Urinary bladder (tissue), 4 donors: ENCODE data around the gene TMEM106A. TPM values are rescaled to one million over a fixed set of nuclear protein-coding genes. Genes with fewer than 3 reads are reported as not detected.
A peak's percentile ranks its signal among the peaks of the same experiment; 100 is the strongest.
"Not testable (repeated sequence)": the region's sequence is repeated elsewhere in the genome, so short reads cannot be mapped to it uniquely, and the experiment has no call there.

Experiments
- DNase-seq: peaks from one replicate; pipeline ENCODE4 v3.0.0-alpha.2; 2015; ENCODE audit errors: extremely low spot score
- H3K27ac ChIP-seq: one replicate; pipeline ENCODE4 v1.5.1; 2013; ENCODE audit warnings: low read depth, mild to moderate bottlenecking, moderate library complexity
- H3K36me3 ChIP-seq: one replicate; pipeline ENCODE4 v1.6.1; 2013; ENCODE audit warnings: mild to moderate bottlenecking, moderate library complexity; ENCODE audit not compliant: insufficient read depth
- H3K4me1 ChIP-seq: one replicate; pipeline ENCODE4 v1.6.1; 2013; ENCODE audit warnings: mild to moderate bottlenecking, moderate library complexity; ENCODE audit not compliant: insufficient read depth
- H3K4me3 ChIP-seq: one replicate; pipeline ENCODE4 v1.5.1; 2013; ENCODE audit warnings: low read depth, low read length
- WGBS: extraction: QIAGEN DNeasy Blood & Tissue Kit; methylation state at CpG from one replicate; pipeline ENCODE4 v1.1.7; 2013; 5-methylcytosine and 5-hydroxymethylcytosine counted together
- polyA plus RNA-seq: library from polyadenylated mRNA; stranded (reverse); fragments of 200-250 nt; gene quantifications from one replicate; pipeline ENCODE4 v1.2.3, GENCODE V29; 2013
- total RNA-seq: library from RNA; depleted of rRNA; stranded (reverse); fragments of >200 nt; gene quantifications from one replicate; pipeline ENCODE4 v1.2.3, GENCODE V29; 2014
- donor health status: healthy with polysubstance abuse.
- donor health status: healthy.

The TMEM106A gene
- total and polyA plus RNA-seq, 2 donors, result 4.4 to 10.7 TPM

GRCh38 chr17:43220511-43221125, 8.9 kb downstream of the TMEM106A start:
- H3K27ac ChIP-seq, result no peak overlapping the region
- DNase-seq, result no peak
- peaks cover 1% of the 10 kb centered on the region for H3K4me1 ChIP-seq
- H3K36me3 ChIP-seq, result no peaks in the 10 kb centered on the region
- H3K4me3 ChIP-seq, result no peak overlapping the region
- WGBS, result 82% methylated on average over 9 of the region's 9 CpGs

GRCh38 chr17:43224146-43224705, 12.6 kb downstream of the TMEM106A start:
- H3K4me1 ChIP-seq, result peaks cover 1% of the 10 kb centered on the region
- H3K27ac ChIP-seq, result no peak overlapping the region
- no peaks in the 10 kb centered on the region for H3K36me3 ChIP-seq
- no peak overlapping the region for H3K4me3 ChIP-seq
- no peak for DNase-seq
- 93% methylated on average over 7 of the region's 7 CpGs for WGBS

GRCh38 chr17:43226393-43226792, 14.7 kb downstream of the TMEM106A start:
- Histone ChIP-seq H3K36me3 (no peaks in the 10 kb centered on the region), H3K27ac (no peak overlapping the region), H3K4me3 (no peak overlapping the region), H3K4me1 (peaks cover 1% of the 10 kb centered on the region)
- DNase-seq, result no peak
- WGBS, result 92% methylated on average over 7 of the region's 7 CpGs

- DNase-seq, H3K4me1 ChIP-seq, H3K4me3 ChIP-seq, H3K36me3 ChIP-seq, H3K27ac ChIP-seq: not testable (repeated sequence)
- WGBS, result no CpG with 5 or more reads among the region's 7 CpGs
Observed at GRCh38 chr17:43228020-43228782, 16.5 kb downstream of the TMEM106A start, which contains the start of gene CCDC200. TSS of gene CCDC200 (minus strand) at chr17:43228623. CDS start at chr17:43228554, 69 bp downstream.

GRCh38 chr17:43231205-43232020, 19.7 kb downstream of the TMEM106A start:
- DNase-seq, H3K4me1 ChIP-seq, H3K36me3 ChIP-seq, H3K4me3 ChIP-seq: not testable (repeated sequence)
- H3K27ac ChIP-seq, result peak overlapping the region; percentile 32
- 70% methylated on average over 19 of the region's 40 CpGs for WGBS

GRCh38 chr17:43232021-43232699, 20.5 kb downstream of the TMEM106A start:
- not testable (repeated sequence) for DNase-seq, H3K4me3 ChIP-seq, H3K4me1 ChIP-seq, H3K27ac ChIP-seq, H3K36me3 ChIP-seq
- WGBS, result 69% methylated on average over 16 of the region's 24 CpGs

- not testable (repeated sequence) for DNase-seq, H3K36me3 ChIP-seq, H3K4me1 ChIP-seq, H3K4me3 ChIP-seq, H3K27ac ChIP-seq
- WGBS, result 0% methylated on average over 1 of the region's 15 CpGs
Observed at GRCh38 chr17:43233263-43233662, 21.6 kb downstream of the TMEM106A start.

GRCh38 chr17:43233877-43234276, 22.2 kb downstream of the TMEM106A start, which contains the start of gene RNU2-1:
TSS of gene RNU2-1 (minus strand) at chr17:43233977.
- H3K4me1 ChIP-seq, result not testable (repeated sequence)
- WGBS, result no CpG with 5 or more reads among the region's 31 CpGs

GRCh38 chr17:43239597-43239996, 27.9 kb downstream of the TMEM106A start:
- H3K4me3 ChIP-seq, H3K36me3 ChIP-seq, H3K4me1 ChIP-seq, H3K27ac ChIP-seq, DNase-seq: not testable (repeated sequence)
- WGBS, result no CpG with 5 or more reads among the region's 26 CpGs

More at GRCh38 chr17:43233877-43234276, 22.2 kb downstream of the TMEM106A start, which contains the start of gene RNU2-1:
- H3K27ac ChIP-seq, H3K4me3 ChIP-seq, DNase-seq, H3K36me3 ChIP-seq: not testable (repeated sequence)

GRCh38 chr17:43240596-43241352, 29.1 kb downstream of the TMEM106A start:
- WGBS, result 2% methylated on average over 3 of the region's 34 CpGs
- not testable (repeated sequence) for H3K4me3 ChIP-seq, DNase-seq, H3K27ac ChIP-seq, H3K4me1 ChIP-seq, H3K36me3 ChIP-seq

GRCh38 chr17:43246456-43246855, 34.8 kb downstream of the TMEM106A start:
- 2% methylated on average over 11 of the region's 23 CpGs for WGBS
- DNase-seq, H3K27ac ChIP-seq, H3K4me3 ChIP-seq, H3K36me3 ChIP-seq, H3K4me1 ChIP-seq: not testable (repeated sequence)
